GM12878 (cell line): ENCODE data around the gene UTP25. TPM values are rescaled to one million over a fixed set of nuclear protein-coding genes. Genes with fewer than 3 reads are reported as not detected.

Source experiments
- ATAC-seq: fragments of 200-7000 bp; cut with Tn5 transposase; 3 replicates; pipeline ENCODE4 v1.9.1; 2020; ENCODE audit warnings: mild to moderate bottlenecking, moderate library complexity
- BruUV-seq: library from RNA; stranded (reverse); fragments of 400-500 nt; replicated peaks from 2 replicates; lab custom pipeline; 2021; lab: Mats Ljungman, UMichigan
- CTCF ChIA-PET: fragments of 300-600 bp; sonication (Branson Sonifier 250); formaldehyde crosslinking; extraction: SDS; loops from one replicate; lab custom pipeline; 2021; ENCODE audit warnings: inconsistent platforms; lab: Yijun Ruan, JAX
- POLR2A ChIA-PET: fragments of 350-600 bp; formaldehyde crosslinking; extraction: SDS; loops from one replicate; lab custom pipeline; 2021; ENCODE audit warnings: inconsistent platforms; lab: Charles Lee
- RAD21 ChIA-PET: fragments of 300-600 bp; sonication (Branson Sonifier 250); formaldehyde crosslinking; loops from one replicate; lab custom pipeline; 2023; ENCODE audit warnings: antibody characterized with exemption; ENCODE audit not compliant: unreplicated experiment; lab: Charles Lee
- SMC1A ChIA-PET: fragments of 300-600 bp; sonication (Branson Sonifier 250); formaldehyde crosslinking; loops from one replicate; lab custom pipeline; 2023; ENCODE audit not compliant: unreplicated experiment, uncharacterized antibody; lab: Charles Lee
- DNase-seq: peaks from one replicate; pipeline ENCODE4 v3.0.0-alpha.2; 2011; ENCODE audit warnings: low read depth, low spot score
- FAIRE-seq: peaks from 3 replicates; lab custom pipeline; 2011; peaks lifted over from hg19 to GRCh38; lab: Jason Lieb, UNC
- H2AFZ ChIP-seq: 2 replicates; pipeline ENCODE4 v1.6.0; 2011; ENCODE audit warnings: low read depth, low read length, control low read depth; ENCODE audit not compliant: control insufficient read depth
- H3K27ac ChIP-seq: 2 replicates; pipeline ENCODE4 v1.5.1; 2011; ENCODE audit warnings: control low read depth; ENCODE audit not compliant: control insufficient read depth, insufficient read depth
- H3K27me3 ChIP-seq, 2 experiments: replicated peaks in 1 of 2; 2 replicates each; pipeline versions ENCODE4 v1.6.0 to v1.6.1; 2011; ENCODE audit warnings: low read length in 1 of 2; ENCODE audit not compliant: control insufficient read depth in 2 of 2, insufficient read depth in 2 of 2
- H3K36me3 ChIP-seq, 2 experiments: 2 replicates each; pipeline ENCODE4 v1.5.1; 2011; ENCODE audit warnings: low read length in 1 of 2; ENCODE audit not compliant: control insufficient read depth in 2 of 2, insufficient read depth in 2 of 2
- H3K4me1 ChIP-seq: 2 replicates; pipeline ENCODE4 v1.6.1; 2011; ENCODE audit warnings: mild to moderate bottlenecking, low read length, moderate library complexity, mixed read lengths; ENCODE audit not compliant: control insufficient read depth, insufficient read depth
- H3K4me2 ChIP-seq: 2 replicates; pipeline ENCODE4 v1.6.0; 2011; ENCODE audit warnings: control low read depth; ENCODE audit not compliant: control insufficient read depth, insufficient read depth
- H3K4me3 ChIP-seq: fragments of 200-600 bp; sonication (generic); 2 replicates; pipeline ENCODE4 v1.5.1; 2016
- H3K79me2 ChIP-seq: 2 replicates; pipeline ENCODE4 v1.6.0; 2011; ENCODE audit warnings: low read length; ENCODE audit not compliant: control insufficient read depth, insufficient read depth
- H3K9ac ChIP-seq: 2 replicates; pipeline ENCODE4 v1.8.0; 2011; ENCODE audit warnings: low read length, control low read depth, mixed read lengths; ENCODE audit not compliant: control insufficient read depth, insufficient read depth
- H3K9me3 ChIP-seq: replicated peaks from 3 replicates; pipeline ENCODE4 v1.5.1; 2011; ENCODE audit warnings: mild to moderate bottlenecking, low read length; ENCODE audit not compliant: control insufficient read depth, insufficient read depth
- H4K20me1 ChIP-seq: 2 replicates; pipeline ENCODE4 v1.6.0; 2011; ENCODE audit not compliant: control insufficient read depth, insufficient read depth
- BMI1 ChIP-seq: fragments of 450-650 bp; IDR thresholded peaks from 2 replicates; pipeline ENCODE4 v1.6.1; 2016; ENCODE audit warnings: mild to moderate bottlenecking, moderate library complexity, borderline replicate concordance
- CREM ChIP-seq: IDR thresholded peaks from 2 replicates; pipeline ENCODE4 v1.6.1; 2014; ENCODE audit warnings: antibody characterized with exemption, low read depth
- NKRF ChIP-seq: fragments of 450-650 bp; conservative IDR thresholded peaks from 2 replicates; pipeline ENCODE4 v1.6.1; 2017; ENCODE audit warnings: mild to moderate bottlenecking, moderate library complexity
- TCF7 ChIP-seq: IDR thresholded peaks from 2 replicates; pipeline ENCODE4 v1.6.1; 2014; ENCODE audit warnings: antibody characterized with exemption, borderline replicate concordance
- WGBS: methylation state at CpG from one replicate; pipeline ENCODE4 v1.1.6; 2016; ENCODE audit warnings: low lambda C conversion rate; ENCODE audit not compliant: insufficient replicate concordance, insufficient coverage; ENCODE audit errors: missing lambda C conversion rate; 5-methylcytosine and 5-hydroxymethylcytosine counted together
- in situ Hi-C: fragments of 300-500 bp; cut with MboI; formaldehyde crosslinking; loops from 9 replicates; pipeline ENCODE4 v1.14.3; 2018; ENCODE audit warnings: mixed read lengths
- intact Hi-C: fragments of 100-400 bp; cut with micrococcal nuclease; formaldehyde crosslinking; loops from one replicate; pipeline ENCODE4 v1.14.2; 2022; ENCODE audit not compliant: unreplicated experiment
- polyA plus RNA-seq, 11 experiments: library from polyadenylated mRNA; depleted of rRNA in 4 of 11; unstranded in 6 of 11; stranded (reverse) in 5 of 11; fragments of >200 nt; fragmentation: Nextera tagmentation in 4 of 11; fragmentation: Illumina TruSeq in 1 of 11; extraction: Ambion mirVana in 4 of 11; extraction: Trizol in 1 of 11; gene quantifications; 1 replicate in 1 of 11; 2 replicates in 10 of 11; pipeline versions ENCODE4 v1.2.1 to v1.2.3, GENCODE V29; 2011 to 2016; ENCODE audit warnings: inconsistent platforms in 2 of 11, missing spikeins in 2 of 11, low read depth in 1 of 11
- total RNA-seq, 4 experiments: library from RNA; depleted of rRNA in 3 of 4; stranded (reverse); fragments of >200 nt in 3 of 4; fragmentation: Illumina TruSeq in 1 of 4; extraction: Trizol in 1 of 4; gene quantifications; 2 replicates each; pipeline versions ENCODE4 v1.2.1 to v1.2.3, GENCODE V29; 2013 to 2021
- TF ChIP-seq, protein P1 (sequence below): fragments of 450-650 bp; IDR thresholded peaks from 2 replicates; pipeline ENCODE4 v1.6.1; 2017; ENCODE audit warnings: mild to moderate bottlenecking, moderate library complexity
- TF ChIP-seq, protein P2 (sequence below): fragments of 150-350 bp; IDR thresholded peaks from 2 replicates; pipeline ENCODE4 v1.6.1; 2016; ENCODE audit warnings: low read depth, low read length

The UTP25 gene
- total and polyA plus RNA-seq, 10 of the 15 experiments (the other 5 are each of a cell fraction or from before 2014, with no cell fraction given), result 3.0 to 13.3 (median 8.5) TPM

DNA sequence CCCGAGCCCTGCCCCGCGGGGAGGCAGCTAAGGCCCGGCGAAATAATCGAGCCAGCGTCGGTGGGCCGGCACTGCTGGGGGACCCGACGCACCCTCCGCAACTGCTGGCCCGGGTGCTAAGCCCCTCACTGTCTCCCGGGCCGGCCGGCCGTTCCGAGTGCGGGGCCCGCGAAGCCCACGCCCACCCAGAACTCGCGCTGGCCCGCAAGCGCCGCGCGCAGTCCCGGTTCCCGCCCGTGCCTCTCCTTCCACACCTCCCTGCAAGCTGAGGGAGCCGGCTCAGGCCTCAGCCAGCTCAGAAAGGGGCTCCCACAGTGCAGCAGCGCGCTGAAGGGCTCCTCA lies 61.3 kb downstream of the UTP25 start:
- Histone ChIP-seq H4K20me1 (no peaks in the 10 kb centered on the region), H3K36me3 (no peaks in the 10 kb centered on the region), H3K9me3 (no peaks in the 10 kb centered on the region), H3K79me2 (no peaks in the 10 kb centered on the region), H3K9ac (no peak overlapping the region), H3K27me3 (no peaks in the 10 kb centered on the region), H3K4me3 (no peak overlapping the region), H3K27ac (no peak overlapping the region), H3K4me1 (no peaks in the 10 kb centered on the region), H3K4me2 (no peak overlapping the region), H2AFZ (no peak overlapping the region)
- FAIRE-seq (no peak), ATAC-seq (no peak), DNase-seq (no peak)
- SMC1A ChIA-PET, result interaction anchor here (0.6 kb wide), 1 partner anchor 90 kb away, joined by 3 read pairs; no protein-coding TSS in a partner anchor
- BruUV-seq, result no TSS peak
- intact Hi-C loops (no loop called here), in situ Hi-C loops (no loop called here)
- TF ChIP-seq, protein P1, sequence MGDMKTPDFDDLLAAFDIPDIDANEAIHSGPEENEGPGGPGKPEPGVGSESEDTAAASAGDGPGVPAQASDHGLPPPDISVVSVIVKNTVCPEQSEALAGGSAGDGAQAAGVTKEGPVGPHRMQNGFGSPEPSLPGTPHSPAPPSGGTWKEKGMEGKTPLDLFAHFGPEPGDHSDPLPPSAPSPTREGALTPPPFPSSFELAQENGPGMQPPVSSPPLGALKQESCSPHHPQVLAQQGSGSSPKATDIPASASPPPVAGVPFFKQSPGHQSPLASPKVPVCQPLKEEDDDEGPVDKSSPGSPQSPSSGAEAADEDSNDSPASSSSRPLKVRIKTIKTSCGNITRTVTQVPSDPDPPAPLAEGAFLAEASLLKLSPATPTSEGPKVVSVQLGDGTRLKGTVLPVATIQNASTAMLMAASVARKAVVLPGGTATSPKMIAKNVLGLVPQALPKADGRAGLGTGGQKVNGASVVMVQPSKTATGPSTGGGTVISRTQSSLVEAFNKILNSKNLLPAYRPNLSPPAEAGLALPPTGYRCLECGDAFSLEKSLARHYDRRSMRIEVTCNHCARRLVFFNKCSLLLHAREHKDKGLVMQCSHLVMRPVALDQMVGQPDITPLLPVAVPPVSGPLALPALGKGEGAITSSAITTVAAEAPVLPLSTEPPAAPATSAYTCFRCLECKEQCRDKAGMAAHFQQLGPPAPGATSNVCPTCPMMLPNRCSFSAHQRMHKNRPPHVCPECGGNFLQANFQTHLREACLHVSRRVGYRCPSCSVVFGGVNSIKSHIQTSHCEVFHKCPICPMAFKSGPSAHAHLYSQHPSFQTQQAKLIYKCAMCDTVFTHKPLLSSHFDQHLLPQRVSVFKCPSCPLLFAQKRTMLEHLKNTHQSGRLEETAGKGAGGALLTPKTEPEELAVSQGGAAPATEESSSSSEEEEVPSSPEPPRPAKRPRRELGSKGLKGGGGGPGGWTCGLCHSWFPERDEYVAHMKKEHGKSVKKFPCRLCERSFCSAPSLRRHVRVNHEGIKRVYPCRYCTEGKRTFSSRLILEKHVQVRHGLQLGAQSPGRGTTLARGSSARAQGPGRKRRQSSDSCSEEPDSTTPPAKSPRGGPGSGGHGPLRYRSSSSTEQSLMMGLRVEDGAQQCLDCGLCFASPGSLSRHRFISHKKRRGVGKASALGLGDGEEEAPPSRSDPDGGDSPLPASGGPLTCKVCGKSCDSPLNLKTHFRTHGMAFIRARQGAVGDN, result no peak
- TF ChIP-seq, protein P2, sequence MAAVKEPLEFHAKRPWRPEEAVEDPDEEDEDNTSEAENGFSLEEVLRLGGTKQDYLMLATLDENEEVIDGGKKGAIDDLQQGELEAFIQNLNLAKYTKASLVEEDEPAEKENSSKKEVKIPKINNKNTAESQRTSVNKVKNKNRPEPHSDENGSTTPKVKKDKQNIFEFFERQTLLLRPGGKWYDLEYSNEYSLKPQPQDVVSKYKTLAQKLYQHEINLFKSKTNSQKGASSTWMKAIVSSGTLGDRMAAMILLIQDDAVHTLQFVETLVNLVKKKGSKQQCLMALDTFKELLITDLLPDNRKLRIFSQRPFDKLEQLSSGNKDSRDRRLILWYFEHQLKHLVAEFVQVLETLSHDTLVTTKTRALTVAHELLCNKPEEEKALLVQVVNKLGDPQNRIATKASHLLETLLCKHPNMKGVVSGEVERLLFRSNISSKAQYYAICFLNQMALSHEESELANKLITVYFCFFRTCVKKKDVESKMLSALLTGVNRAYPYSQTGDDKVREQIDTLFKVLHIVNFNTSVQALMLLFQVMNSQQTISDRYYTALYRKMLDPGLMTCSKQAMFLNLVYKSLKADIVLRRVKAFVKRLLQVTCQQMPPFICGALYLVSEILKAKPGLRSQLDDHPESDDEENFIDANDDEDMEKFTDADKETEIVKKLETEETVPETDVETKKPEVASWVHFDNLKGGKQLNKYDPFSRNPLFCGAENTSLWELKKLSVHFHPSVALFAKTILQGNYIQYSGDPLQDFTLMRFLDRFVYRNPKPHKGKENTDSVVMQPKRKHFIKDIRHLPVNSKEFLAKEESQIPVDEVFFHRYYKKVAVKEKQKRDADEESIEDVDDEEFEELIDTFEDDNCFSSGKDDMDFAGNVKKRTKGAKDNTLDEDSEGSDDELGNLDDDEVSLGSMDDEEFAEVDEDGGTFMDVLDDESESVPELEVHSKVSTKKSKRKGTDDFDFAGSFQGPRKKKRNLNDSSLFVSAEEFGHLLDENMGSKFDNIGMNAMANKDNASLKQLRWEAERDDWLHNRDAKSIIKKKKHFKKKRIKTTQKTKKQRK, result no peak
- TF ChIP-seq CREM (no peak), TCF7 (no peak), BMI1 (no peak), NKRF (no peak)
- RAD21 ChIA-PET, result no interaction called here
- CTCF ChIA-PET, result no interaction called here
- 84% methylated on average over 8 of the region's 35 CpGs for WGBS
- POLR2A ChIA-PET, result no interaction called here
